ENCODE data around the gene AQP1. TPM values are rescaled to one million over a fixed set of nuclear protein-coding genes. Genes with fewer than 3 reads are reported as not detected.

Gene AQP1
- total RNA-seq, 3 donors from 2014 or later (not counting 1 experiment from before 2014, with no cell fraction given): 0.50 to 1.4 TPM; not detected in 1

DNA sequence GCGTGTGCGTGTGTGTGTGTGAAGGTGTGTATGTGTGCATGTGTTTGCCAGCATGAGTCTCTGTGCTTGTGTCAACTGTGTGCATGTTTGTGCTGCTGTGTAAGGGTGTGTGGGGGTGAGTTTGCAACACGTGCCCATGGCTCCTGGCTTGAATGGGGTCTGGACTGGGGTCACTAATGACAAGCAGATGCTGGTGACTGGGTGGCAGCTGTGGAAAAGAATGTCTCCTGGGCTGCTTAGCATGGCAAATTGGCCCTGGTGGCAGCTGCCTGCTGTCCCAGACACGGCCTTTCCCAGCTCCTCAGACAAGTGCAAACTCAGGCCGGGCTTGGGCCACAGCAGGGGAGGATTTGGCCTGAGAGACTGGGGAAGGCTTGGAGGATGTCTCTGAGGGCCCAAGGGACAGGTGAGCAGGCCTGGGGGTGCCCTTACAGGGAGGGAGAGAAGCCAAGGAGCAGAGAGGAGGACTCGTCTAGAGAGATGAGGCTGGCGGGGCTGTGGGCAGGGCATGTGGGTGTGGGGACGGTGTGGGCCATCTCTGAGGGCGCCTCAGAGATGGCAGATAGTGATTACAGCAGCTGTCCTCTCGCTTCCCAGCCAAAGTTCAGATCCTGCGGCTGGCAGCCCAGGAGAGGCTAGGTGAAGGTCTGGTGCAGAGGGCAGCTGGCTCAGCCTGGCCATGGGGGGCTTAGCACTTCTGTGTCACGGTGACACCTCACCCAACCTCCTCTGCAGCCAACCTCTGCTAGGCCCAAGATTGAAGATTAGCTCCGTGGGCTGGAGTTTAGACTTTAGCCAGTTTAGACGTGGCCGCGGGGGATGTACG lies 1.5 kb downstream of the AQP1 start:
- Histone ChIP-seq H3K27me3 (ENCODE audit: control insufficient read depth, insufficient read depth, low read length) (no peaks in the 10 kb centered on the region), H3K9me3 (ENCODE audit: control insufficient read depth, insufficient read depth, low read length) (no peaks in the 10 kb centered on the region), H3K36me3 (ENCODE audit: control insufficient read depth, insufficient read depth, low read length) (no peaks in the 10 kb centered on the region), H3K27ac (ENCODE audit: low read length) (no peak overlapping the region), H3K4me1 (ENCODE audit: control insufficient read depth, insufficient read depth, low read length) (no peaks in the 10 kb centered on the region), H3K4me3 (ENCODE audit: low read length) (no peak overlapping the region)
- TF ChIP-seq, protein P1, sequence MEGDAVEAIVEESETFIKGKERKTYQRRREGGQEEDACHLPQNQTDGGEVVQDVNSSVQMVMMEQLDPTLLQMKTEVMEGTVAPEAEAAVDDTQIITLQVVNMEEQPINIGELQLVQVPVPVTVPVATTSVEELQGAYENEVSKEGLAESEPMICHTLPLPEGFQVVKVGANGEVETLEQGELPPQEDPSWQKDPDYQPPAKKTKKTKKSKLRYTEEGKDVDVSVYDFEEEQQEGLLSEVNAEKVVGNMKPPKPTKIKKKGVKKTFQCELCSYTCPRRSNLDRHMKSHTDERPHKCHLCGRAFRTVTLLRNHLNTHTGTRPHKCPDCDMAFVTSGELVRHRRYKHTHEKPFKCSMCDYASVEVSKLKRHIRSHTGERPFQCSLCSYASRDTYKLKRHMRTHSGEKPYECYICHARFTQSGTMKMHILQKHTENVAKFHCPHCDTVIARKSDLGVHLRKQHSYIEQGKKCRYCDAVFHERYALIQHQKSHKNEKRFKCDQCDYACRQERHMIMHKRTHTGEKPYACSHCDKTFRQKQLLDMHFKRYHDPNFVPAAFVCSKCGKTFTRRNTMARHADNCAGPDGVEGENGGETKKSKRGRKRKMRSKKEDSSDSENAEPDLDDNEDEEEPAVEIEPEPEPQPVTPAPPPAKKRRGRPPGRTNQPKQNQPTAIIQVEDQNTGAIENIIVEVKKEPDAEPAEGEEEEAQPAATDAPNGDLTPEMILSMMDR (IDR thresholded peaks at IDR 0.05): no peak
- H3K4me3 Mint-ChIP-seq: no peak overlapping the region
- H3K27me3 Mint-ChIP-seq (ENCODE audit: low read depth in 2 of 2): peaks cover 0 to 5% of the 10 kb centered on the region in 2 donors
- ATAC-seq (no peak), DNase-seq (no peak)
- H3K27ac Mint-ChIP-seq: no peak overlapping the region
- no peaks in the 10 kb centered on the region for H3K9me3 Mint-ChIP-seq
- intact Hi-C loops (cut with micrococcal nuclease): no loop called here
- WGBS (ENCODE audit: insufficient coverage): 72% methylated on average over 17 of the region's 17 CpGs
- H3K36me3 Mint-ChIP-seq: no peaks in the 10 kb centered on the region
- no peaks in the 10 kb centered on the region for H3K4me1 Mint-ChIP-seq

DNA sequence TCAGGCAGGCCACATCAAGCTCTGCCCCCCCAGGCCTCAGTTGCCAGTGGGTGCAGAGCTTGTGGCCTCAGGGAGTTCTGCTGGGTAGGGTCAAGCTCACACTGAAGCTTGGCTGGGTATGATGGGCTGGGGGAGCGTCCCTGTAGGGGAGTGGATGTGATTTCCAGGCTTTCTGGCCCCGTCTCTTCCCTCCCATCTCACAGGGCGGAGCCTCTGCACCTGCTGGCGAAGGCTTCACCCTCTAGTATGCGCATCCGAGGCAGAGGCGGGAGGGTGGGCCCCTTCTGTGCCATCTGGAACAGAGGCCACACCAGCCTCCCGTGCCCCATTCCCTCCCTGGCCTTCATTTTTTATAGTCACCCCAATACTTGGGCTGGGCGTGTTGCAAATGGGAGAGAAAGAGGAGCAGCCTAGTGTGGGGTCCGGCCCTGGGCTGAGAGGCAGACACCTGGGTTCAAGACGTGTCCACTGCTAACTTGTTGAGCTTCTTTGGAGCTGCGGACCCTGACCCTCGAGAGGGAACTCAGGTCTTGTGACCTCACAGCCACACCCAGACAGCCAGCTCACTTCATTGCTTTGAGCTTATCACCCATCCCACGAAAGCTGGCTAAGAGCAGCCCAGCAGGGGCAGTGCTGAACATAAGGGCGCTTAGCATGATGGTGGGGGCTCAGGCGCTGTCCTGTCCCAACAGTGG lies 2.3 kb downstream of the AQP1 start:
- Histone ChIP-seq H3K4me1 (ENCODE audit: control insufficient read depth, insufficient read depth, low read length) (no peaks in the 10 kb centered on the region), H3K36me3 (ENCODE audit: control insufficient read depth, insufficient read depth, low read length) (no peaks in the 10 kb centered on the region), H3K27me3 (ENCODE audit: control insufficient read depth, insufficient read depth, low read length) (no peaks in the 10 kb centered on the region), H3K27ac (ENCODE audit: low read length) (no peak overlapping the region), H3K4me3 (ENCODE audit: low read length) (no peak overlapping the region), H3K9me3 (ENCODE audit: control insufficient read depth, insufficient read depth, low read length) (no peaks in the 10 kb centered on the region)
- H3K27ac Mint-ChIP-seq: no peak overlapping the region
- H3K9me3 Mint-ChIP-seq: no peaks in the 10 kb centered on the region
- H3K36me3 Mint-ChIP-seq: no peaks in the 10 kb centered on the region
- H3K27me3 Mint-ChIP-seq (ENCODE audit: low read depth in 2 of 2): peaks cover 0 to 5% of the 10 kb centered on the region in 2 donors
- no peak overlapping the region for H3K4me3 Mint-ChIP-seq
- intact Hi-C loops (cut with micrococcal nuclease): no loop called here
- ATAC-seq (no peak), DNase-seq (no peak)
- no peaks in the 10 kb centered on the region for H3K4me1 Mint-ChIP-seq
- TF ChIP-seq, protein P1 (IDR thresholded peaks at IDR 0.05): no peak
- WGBS (ENCODE audit: insufficient coverage): 90% methylated on average over 13 of the region's 16 CpGs

DNA sequence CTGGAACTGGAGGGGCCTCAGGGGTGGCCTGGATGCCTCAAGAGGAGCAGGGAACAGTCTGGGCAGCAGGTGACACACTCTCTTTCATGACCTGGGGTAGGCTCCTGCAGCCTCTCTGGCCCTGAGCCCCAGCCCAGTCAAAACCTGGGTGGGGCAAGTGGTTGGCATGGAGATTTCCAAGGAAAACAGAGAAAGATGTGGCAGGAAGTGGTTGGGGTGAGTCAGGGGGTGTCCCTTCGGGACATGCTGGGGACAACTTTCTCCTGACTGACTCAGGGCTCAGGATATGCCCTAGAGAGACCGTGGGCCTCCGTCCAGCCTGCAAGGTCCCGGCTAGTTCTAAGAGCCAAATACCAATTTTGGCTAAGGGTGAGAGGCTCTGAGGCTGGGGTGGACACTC lies 2.9 kb downstream of the AQP1 start:
- no peaks in the 10 kb centered on the region for H3K36me3 ChIP-seq (ENCODE audit: control insufficient read depth, insufficient read depth, low read length)
- H3K4me3 ChIP-seq (ENCODE audit: low read length): no peak overlapping the region
- no peaks in the 10 kb centered on the region for H3K4me1 ChIP-seq (ENCODE audit: control insufficient read depth, insufficient read depth, low read length)
- Mint-ChIP-seq H3K9me3 (no peaks in the 10 kb centered on the region), H3K36me3 (no peaks in the 10 kb centered on the region), H3K4me3 (no peak overlapping the region), H3K4me1 (no peaks in the 10 kb centered on the region), H3K27me3 (ENCODE audit: low read depth in 2 of 2) (peaks cover 0 to 5% of the 10 kb centered on the region in 2 donors), H3K27ac (no peak overlapping the region)
- intact Hi-C loops (cut with micrococcal nuclease): no loop called here
- H3K9me3 ChIP-seq (ENCODE audit: control insufficient read depth, insufficient read depth, low read length): no peaks in the 10 kb centered on the region
- ATAC-seq: no peak
- no peak overlapping the region for H3K27ac ChIP-seq (ENCODE audit: low read length)
- TF ChIP-seq, protein P1 (IDR thresholded peaks at IDR 0.05): no peak
- DNase-seq: no peak
- H3K27me3 ChIP-seq (ENCODE audit: control insufficient read depth, insufficient read depth, low read length): no peaks in the 10 kb centered on the region
- WGBS (ENCODE audit: insufficient coverage): 78% methylated on average over 4 of the region's 4 CpGs
